ENCODE results near the gene IFT27.

IFT27 gene

GRCh38 chr22:36744791-36745190 lies 31.1 kb downstream of the IFT27 start:
- DNase-seq (ENCODE audit: extremely low read depth, insufficient read length), result no peak
- Histone ChIP-seq H3K4me3 (replicated peaks; ENCODE audit: low read depth, low read length) (no peak overlapping the region), H3K36me3 (ENCODE audit: control insufficient read depth, insufficient read depth, low read length) (no peaks in the 10 kb centered on the region), H3K27me3 (replicated peaks; ENCODE audit: control insufficient read depth, insufficient read depth, low read length) (peaks cover 1% of the 10 kb centered on the region)
- TF ChIP-seq CTCF (IDR thresholded peaks at IDR 0.05; ENCODE audit: insufficient read depth, low read length, poor library complexity, severe bottlenecking), result no peak

GRCh38 chr22:36744413-36744765 lies 31.5 kb downstream of the IFT27 start:
- DNase-seq (ENCODE audit: extremely low read depth, insufficient read length), result no peak
- no peak for TF ChIP-seq CTCF (IDR thresholded peaks at IDR 0.05; ENCODE audit: insufficient read depth, low read length, poor library complexity, severe bottlenecking)
- peaks cover 1% of the 10 kb centered on the region for H3K27me3 ChIP-seq (replicated peaks; ENCODE audit: control insufficient read depth, insufficient read depth, low read length)
- no peaks in the 10 kb centered on the region for H3K36me3 ChIP-seq (ENCODE audit: control insufficient read depth, insufficient read depth, low read length)
- H3K4me3 ChIP-seq (replicated peaks; ENCODE audit: low read depth, low read length), result no peak overlapping the region

GRCh38 chr22:36743591-36744412 lies 32.1 kb downstream of the IFT27 start:
- DNase-seq (ENCODE audit: extremely low read depth, insufficient read length), result no peak
- Histone ChIP-seq H3K36me3 (ENCODE audit: control insufficient read depth, insufficient read depth, low read length) (no peaks in the 10 kb centered on the region), H3K4me3 (replicated peaks; ENCODE audit: low read depth, low read length) (no peak overlapping the region), H3K27me3 (replicated peaks; ENCODE audit: control insufficient read depth, insufficient read depth, low read length) (peaks cover 1% of the 10 kb centered on the region)
- no peak for TF ChIP-seq CTCF (IDR thresholded peaks at IDR 0.05; ENCODE audit: insufficient read depth, low read length, poor library complexity, severe bottlenecking)

GRCh38 chr22:36743011-36743410 lies 32.9 kb downstream of the IFT27 start:
- no peak overlapping the region for H3K4me3 ChIP-seq (replicated peaks; ENCODE audit: low read depth, low read length)
- H3K27me3 ChIP-seq (replicated peaks; ENCODE audit: control insufficient read depth, insufficient read depth, low read length), result peaks cover 1% of the 10 kb centered on the region
- no peaks in the 10 kb centered on the region for H3K36me3 ChIP-seq (ENCODE audit: control insufficient read depth, insufficient read depth, low read length)
- no peak for DNase-seq (ENCODE audit: extremely low read depth, insufficient read length)
- no peak for TF ChIP-seq CTCF (IDR thresholded peaks at IDR 0.05; ENCODE audit: insufficient read depth, low read length, poor library complexity, severe bottlenecking)

GRCh38 chr22:36741968-36742367 lies 34.0 kb downstream of the IFT27 start:
- no peak for TF ChIP-seq CTCF (IDR thresholded peaks at IDR 0.05; ENCODE audit: insufficient read depth, low read length, poor library complexity, severe bottlenecking)
- DNase-seq (ENCODE audit: extremely low read depth, insufficient read length), result no peak
- Histone ChIP-seq H3K4me3 (replicated peaks; ENCODE audit: low read depth, low read length) (no peak overlapping the region), H3K36me3 (ENCODE audit: control insufficient read depth, insufficient read depth, low read length) (no peaks in the 10 kb centered on the region), H3K27me3 (replicated peaks; ENCODE audit: control insufficient read depth, insufficient read depth, low read length) (peaks cover 1% of the 10 kb centered on the region)

All from GM06990 (cell line).